Measurements from ENCODE around the gene SARS1.

DNA sequence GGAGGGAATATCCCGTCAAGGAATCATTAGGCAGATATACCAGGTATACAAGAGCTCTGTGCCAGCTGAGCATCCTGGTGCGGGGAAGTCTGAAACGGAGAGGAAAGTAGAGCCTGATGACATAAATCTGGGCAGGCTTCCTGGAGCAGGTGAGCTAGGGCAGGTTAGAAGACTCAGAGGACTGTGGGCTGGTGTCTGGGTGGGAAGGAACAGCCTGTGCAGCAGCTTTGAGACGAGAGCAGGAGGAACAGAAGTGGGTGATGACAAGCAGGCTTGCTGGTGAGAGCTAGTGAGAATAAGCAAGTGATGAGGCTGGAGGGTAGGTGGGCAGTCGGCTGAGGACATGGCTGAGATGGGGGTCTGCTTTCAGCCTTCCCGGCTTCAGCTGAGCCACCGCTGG, 42.4 kb downstream of the SARS1 start:
- TF ChIP-seq, protein P1, sequence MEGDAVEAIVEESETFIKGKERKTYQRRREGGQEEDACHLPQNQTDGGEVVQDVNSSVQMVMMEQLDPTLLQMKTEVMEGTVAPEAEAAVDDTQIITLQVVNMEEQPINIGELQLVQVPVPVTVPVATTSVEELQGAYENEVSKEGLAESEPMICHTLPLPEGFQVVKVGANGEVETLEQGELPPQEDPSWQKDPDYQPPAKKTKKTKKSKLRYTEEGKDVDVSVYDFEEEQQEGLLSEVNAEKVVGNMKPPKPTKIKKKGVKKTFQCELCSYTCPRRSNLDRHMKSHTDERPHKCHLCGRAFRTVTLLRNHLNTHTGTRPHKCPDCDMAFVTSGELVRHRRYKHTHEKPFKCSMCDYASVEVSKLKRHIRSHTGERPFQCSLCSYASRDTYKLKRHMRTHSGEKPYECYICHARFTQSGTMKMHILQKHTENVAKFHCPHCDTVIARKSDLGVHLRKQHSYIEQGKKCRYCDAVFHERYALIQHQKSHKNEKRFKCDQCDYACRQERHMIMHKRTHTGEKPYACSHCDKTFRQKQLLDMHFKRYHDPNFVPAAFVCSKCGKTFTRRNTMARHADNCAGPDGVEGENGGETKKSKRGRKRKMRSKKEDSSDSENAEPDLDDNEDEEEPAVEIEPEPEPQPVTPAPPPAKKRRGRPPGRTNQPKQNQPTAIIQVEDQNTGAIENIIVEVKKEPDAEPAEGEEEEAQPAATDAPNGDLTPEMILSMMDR (IDR thresholded peaks at IDR 0.05), result no peak
- no peak for TF ChIP-seq POLR2A (IDR thresholded peaks at IDR 0.05)

Measured in Peyer's patch (tissue), 4 donors.